Left renal pelvis (tissue), 4 donors: ENCODE measurements around the gene CEMIP. TPM values are rescaled to one million over a fixed set of nuclear protein-coding genes. Genes with fewer than 3 reads are reported as not detected.
A peak's percentile ranks its signal among the peaks of the same experiment; 100 is the strongest.

ENCODE experiments used
- DNase-seq, 4 donors: peaks; one replicate each; pipeline ENCODE4 v3.0.0-alpha.2; 2013; ENCODE audit warnings: low read depth in 4 of 4, low spot score in 3 of 4
- polyA plus RNA-seq, 4 donors: library from polyadenylated mRNA; unstranded; fragments of 120-200 nt; gene quantifications; one replicate each; pipeline ENCODE4 v1.2.1, GENCODE V29; 2013; ENCODE audit not compliant: insufficient read length in 4 of 4

Gene CEMIP, protein sequence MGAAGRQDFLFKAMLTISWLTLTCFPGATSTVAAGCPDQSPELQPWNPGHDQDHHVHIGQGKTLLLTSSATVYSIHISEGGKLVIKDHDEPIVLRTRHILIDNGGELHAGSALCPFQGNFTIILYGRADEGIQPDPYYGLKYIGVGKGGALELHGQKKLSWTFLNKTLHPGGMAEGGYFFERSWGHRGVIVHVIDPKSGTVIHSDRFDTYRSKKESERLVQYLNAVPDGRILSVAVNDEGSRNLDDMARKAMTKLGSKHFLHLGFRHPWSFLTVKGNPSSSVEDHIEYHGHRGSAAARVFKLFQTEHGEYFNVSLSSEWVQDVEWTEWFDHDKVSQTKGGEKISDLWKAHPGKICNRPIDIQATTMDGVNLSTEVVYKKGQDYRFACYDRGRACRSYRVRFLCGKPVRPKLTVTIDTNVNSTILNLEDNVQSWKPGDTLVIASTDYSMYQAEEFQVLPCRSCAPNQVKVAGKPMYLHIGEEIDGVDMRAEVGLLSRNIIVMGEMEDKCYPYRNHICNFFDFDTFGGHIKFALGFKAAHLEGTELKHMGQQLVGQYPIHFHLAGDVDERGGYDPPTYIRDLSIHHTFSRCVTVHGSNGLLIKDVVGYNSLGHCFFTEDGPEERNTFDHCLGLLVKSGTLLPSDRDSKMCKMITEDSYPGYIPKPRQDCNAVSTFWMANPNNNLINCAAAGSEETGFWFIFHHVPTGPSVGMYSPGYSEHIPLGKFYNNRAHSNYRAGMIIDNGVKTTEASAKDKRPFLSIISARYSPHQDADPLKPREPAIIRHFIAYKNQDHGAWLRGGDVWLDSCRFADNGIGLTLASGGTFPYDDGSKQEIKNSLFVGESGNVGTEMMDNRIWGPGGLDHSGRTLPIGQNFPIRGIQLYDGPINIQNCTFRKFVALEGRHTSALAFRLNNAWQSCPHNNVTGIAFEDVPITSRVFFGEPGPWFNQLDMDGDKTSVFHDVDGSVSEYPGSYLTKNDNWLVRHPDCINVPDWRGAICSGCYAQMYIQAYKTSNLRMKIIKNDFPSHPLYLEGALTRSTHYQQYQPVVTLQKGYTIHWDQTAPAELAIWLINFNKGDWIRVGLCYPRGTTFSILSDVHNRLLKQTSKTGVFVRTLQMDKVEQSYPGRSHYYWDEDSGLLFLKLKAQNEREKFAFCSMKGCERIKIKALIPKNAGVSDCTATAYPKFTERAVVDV (N-terminal part only)
- 1 to 10 TPM; 2.3 to 5.0 (median 2.9) TPM for polyA plus RNA-seq

DNA sequence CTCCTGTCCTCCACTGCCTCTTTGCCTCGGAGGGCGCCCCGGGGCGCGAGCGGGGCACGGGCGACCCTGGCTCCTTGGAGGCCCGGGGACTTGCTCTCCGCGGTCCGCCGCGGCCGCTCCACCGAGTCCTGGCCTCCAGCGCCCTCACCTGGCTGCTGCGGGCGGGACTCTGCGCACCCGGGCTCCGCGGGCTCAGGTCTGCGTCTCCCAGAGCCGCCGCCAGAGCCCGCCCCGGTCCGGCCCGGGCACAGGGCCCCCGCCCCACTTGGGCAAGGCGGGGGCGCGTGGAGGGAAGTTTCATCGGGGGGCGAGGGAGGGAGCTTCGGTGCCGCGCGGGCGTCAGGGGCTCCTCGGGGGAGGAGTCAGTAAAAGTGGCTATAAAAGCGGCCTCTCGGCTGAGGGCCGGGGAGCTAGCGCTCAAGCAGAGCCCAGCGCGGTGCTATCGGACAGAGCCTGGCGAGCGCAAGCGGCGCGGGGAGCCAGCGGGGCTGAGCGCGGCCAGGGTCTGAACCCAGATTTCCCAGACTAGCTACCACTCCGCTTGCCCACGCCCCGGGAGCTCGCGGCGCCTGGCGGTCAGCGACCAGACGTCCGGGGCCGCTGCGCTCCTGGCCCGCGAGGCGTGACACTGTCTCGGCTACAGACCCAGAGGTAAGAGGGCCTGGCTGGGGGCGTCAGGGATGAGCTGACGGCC is at the start of gene CEMIP:
CEMIP (plus strand) TSS at position 407 of the 694 bp plus-strand sequence. CDS start 94,510 bp downstream, outside the sequence.
- peak; percentile 25 to 58 (median 50) for DNase-seq

DNA sequence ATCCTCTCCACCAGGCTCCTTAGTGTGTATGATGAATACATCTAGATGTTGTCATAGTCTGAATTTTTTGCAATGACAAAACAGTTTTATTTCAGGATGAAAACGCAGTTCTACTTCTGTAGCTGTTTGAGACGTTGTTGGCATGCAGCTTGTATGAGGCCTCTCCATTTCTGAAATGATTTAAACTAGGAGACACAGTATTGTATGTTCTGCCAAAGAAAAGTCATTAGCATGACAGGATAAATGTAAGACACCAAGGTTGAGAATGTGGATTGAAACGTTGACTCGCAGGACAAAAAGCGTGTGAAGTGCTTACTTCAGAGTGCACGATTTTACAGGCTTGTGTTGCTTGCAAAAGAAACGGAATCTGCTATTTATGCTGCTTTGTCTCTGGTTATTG is 48.8 kb upstream of the CEMIP start:
- no peak for DNase-seq

DNA sequence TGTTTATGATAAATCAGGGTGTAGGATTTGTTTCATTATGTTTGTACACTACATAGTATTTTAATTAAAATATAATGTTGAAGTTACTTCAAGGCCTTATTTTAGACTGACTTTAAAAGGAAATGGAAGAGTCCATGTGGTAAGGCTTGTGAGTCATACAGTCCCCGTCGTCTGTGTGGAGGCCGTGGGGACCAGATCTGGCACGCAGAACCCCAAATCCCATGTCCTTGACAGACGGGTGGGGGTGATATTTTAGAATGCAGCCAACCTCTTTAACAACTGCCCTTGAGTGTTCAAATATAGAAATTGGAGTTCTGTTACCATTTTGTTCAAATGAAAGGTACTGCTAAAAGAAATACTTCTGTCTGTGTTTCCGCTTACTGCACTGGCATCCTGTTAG is 48.2 kb upstream of the CEMIP start:
- no peak for DNase-seq

DNA sequence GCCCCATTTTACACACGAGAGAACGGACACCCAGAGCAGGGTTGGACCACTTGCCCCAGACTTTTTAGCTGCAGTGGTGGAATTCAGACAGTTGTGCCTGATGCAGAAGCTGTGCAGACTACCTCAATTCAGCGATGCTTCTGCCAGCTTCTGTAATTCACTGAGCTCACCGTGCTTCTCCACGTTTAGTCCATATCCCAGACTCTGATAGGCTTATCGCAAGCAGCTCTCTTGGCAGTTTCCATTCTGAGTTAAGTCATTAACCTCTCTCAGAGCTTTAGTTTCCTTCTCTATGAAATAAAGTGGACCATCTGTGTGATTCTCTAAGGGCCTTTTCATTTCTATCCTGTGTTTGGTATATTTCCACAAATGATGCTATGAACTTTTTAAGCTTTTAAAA is 47.0 kb upstream of the CEMIP start:
- DNase-seq: no peak

DNA sequence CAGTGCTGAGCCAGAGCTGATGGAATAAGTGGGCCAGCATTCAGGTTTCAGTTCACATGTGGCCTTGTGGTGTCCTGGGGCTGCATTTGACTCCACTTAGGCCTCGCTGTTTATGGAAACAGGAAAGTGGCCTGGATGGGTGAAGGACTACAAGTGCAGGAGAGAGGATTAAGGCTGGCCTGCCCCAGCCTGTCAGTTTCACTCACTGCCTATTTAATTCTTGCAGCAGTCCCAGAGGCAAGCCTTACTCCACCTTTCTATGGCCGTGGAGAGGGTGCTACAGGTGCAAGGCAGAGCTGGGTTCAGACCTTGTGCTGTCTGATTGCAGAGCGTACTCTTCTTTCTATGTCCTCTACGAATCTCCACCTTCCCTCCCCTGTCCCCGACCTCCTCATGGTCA is 46.4 kb upstream of the CEMIP start:
- DNase-seq: no peak

DNA sequence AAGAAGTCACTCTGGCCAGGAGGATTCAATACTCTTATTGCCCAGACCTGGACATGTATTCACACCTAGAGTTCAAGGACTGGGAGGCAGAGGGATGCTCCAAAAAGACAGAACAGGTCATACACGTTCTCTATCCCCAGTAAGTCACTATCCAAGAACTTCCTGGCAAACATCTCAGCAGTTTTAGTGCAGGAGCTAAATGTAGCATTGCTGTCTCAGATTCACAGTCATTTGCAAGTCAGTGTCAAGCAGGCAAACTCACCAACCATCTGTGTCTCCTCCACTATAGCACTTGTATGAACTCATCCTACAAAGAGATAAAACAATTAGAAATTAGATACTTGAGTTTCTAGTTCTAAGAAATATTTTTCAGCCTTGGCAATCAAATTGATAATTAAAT is 45.7 kb upstream of the CEMIP start:
- DNase-seq: no peak

DNA sequence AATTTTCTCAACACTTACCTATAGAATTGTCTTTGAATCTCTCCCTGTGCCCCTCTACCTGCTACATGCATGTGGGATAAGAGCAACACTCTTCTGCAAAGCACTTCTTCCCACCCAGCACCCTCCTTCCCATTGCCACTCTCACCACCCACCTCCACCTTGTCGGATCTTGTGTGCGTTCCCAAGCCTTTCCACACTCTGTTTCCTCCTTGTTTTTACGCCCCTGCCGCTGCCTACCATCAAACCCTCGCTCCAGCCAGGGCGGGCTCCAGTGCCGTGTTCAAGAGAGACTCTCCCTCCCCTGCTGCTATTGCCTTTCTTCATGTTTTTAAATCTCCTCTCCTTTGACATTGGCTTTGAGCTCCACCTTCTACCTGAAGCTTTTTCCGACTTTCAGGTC is 43.8 kb upstream of the CEMIP start:
- no peak for DNase-seq

DNA sequence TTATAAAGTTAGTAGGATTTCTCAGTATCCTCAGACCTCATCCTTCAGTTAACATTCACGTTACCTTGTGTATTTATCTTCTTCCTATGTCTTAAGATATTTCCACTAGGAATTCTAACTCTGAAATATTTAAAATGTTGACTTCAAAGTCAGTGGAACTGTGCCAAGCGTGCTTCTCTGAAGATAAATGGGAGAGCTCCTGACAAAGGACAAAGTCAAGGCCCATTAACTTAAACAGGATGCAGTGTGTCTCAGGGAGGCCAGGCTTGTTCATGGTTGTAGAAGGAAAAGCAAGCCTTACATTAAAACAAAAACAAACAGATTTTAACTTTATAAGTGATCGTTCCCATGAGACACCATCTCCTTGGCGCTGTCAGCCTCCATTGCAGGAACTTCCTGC is 42.6 kb upstream of the CEMIP start:
- DNase-seq: peak; percentile 51 to 65 (median 56)

DNA sequence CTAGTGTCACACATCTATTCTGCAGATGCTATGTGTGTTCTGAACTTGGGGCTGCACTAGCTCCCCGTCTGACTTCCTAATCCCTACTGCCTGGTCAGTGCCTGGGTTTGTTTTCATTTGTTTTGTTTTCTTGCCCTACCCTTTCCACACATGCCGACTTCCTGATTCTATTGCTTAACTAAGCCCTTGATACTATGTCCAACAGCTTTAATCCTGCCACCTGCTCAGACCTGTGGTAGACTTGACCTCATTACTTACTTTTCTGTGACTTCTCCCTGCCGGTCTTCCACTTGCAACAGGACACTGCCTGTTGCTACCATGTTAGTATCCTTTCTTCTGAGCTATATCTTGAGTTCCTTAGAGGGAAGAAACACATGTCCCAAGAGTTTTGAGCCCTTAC is 39.3 kb upstream of the CEMIP start:
- DNase-seq: no peak

DNA sequence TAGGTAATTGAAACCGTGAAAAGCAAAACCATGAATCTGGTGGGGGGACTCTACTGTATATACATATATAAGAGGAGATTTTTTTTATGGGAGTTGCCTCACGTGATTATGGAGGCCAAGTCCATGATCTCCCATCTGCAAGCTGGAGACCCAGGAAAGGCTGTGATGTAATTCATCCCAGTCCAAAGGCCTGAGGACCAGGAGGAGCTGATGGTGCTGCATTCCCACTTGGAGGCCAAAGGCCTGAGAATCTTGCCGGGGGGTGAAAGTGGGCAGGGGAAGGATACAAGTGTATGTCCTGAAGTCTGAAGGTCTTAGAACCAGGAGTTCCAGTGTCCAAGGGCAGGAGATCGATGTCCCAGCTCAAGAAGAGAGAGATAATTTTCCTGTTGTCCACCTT is 37.1 kb upstream of the CEMIP start:
- DNase-seq: no peak

DNA sequence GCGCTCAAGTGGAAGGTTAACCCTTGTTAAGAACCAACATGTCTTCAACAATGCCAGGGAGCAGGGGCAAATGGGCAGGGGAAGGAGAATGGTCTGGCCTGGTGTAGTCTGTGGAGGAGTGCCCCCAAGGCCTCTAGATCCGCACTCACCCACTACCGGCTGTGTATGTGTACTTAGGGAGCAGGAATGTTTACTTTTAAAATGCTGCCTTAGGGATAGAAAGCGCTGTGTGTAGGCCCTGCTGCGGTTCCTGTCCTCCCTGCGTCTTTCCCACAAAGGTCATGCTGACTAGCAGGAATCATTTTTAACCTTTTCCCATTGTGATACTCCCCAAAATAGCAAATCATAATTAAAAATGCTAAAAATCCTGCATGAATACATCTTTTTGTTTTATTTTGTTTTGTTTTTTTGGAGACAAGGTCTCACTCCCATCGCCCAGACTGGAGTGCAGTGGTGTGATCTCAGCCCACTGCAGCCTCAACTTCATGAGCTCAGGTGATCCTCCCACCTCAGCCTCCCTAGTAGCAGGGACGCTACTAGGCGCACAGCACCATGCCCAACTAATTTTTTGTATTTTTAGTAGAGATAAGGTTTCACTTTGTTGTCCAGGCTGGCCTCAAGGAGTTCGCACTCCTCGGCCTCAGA is 35.9 kb upstream of the CEMIP start:
- no peak for DNase-seq

DNA sequence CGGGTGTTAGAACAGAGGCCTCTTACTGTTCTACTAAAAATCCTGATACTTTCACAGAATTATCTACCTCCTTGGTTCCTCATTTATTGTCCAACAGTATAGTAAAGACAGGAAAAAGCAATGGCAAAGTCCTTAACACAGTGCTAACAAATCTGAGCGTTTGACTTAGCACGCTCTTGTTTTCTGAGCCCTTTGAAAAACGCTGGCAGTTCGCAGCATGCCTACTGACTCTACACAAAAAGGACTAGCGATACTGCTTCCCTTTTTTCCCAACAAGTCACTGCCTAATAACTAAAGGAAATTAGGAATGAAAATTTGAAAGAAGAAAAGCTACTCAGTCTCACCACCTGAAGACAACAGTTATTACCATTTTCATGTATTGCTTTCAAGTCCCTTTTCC is 34.8 kb upstream of the CEMIP start:
- DNase-seq: no peak

DNA sequence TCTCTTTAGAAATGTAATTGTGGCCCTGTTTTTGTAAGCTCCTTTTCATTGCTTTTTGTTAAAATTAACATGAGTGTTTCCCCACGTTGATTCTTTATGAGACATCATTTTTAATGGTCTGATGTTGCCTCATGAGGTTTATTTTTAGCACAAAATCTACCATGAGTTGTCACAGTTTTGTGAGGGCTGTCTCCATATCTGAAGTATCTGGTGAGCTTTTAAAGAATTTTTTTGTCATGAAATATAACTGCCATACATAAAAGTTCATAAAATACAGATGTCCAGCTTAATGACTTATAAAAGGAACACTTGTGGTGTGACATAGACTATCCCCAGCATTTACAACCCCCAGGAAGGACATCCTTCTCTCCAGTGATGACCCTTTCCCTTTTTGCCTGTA is 34.3 kb upstream of the CEMIP start:
- no peak for DNase-seq

DNA sequence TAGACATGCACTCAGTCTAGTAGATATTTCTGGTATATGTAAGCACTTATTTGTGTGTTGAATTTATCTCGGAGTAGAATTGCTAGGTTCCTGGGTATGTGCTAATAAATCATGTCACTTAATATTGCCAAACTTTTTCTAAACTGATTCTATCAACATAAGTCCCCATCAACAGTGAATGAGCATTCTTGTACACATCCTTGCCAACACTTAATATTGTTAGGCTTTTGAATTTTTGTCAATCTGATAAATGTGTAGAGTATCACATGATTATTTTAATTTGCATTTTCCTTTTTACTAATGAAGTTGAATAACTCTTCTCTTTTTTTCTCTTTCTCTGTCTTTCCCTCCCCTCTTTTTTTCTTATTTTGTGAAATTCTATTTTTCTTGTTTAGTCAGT is 33.3 kb upstream of the CEMIP start:
- no peak for DNase-seq

DNA sequence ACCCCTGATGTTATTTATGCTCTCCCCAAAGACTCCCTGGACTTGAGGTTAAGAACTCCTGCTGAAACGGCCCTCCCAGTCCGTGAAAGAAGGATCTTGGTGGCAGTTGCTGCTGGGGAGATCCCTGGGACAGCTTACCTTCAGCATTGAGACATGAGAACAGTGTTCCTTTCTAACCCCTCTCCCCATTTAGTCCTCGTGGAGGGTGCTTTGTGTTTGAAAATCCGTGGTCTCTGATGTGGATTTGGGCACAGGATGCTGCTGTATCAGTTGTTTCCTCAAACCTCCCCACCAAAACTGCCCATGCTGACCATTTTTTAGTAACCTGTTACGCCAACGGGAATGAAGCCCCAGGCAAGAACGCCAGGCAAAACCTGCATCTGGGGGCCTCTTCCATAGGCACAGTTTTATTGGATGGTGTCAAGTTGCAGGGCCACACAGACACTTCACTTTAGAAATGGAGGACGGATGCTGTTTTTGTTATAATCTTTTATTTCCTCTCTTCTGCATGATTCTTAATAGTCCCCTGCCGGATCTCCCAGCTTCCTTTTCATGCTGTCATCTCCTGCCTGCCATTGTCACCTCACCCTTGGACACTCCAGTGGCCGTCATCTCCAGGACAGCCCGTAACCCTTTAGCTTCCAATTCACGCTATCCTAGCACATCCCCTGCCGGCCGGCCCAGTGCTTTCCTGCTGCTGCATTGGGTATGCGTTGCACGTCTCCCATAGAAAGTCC is 31.7 kb upstream of the CEMIP start:
- DNase-seq: no peak

DNA sequence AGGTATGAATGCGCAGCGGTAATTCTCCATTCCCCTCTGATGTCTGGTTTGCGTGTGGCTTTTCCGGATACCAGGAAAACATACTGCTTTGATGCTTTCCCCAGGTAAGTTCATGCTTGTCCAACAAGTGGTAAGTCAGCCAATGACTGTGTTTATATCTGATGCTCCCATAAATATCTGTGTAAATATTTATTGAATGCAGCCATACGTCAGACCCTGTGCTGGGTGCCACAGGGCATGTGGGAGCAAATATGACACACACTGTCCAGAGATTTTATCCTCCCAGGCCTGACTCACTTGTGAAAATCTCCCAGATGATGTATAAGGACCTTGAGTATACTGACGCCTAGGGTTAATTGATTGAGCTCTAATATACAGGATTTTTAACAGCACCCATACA is 29.6 kb upstream of the CEMIP start:
- DNase-seq: no peak

DNA sequence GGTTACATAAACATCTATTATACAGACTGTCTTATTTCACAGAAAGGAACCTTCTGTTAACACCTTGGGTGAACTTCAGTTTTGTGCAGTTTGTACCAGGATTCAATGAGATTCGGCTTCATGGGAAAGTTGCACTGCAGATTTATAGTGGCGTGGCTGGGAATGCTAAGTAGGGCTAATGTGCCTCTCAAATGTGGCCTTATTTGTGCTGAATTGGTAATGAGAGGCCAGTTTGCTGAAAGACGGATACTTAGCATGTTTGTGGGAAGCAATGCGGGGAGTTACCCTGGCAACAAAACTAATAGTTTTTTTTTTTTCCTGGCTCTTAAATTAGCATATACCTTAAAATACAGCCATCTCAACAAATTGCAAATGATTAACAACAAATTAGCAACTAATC is 28.6 kb upstream of the CEMIP start:
- no peak for DNase-seq

DNA sequence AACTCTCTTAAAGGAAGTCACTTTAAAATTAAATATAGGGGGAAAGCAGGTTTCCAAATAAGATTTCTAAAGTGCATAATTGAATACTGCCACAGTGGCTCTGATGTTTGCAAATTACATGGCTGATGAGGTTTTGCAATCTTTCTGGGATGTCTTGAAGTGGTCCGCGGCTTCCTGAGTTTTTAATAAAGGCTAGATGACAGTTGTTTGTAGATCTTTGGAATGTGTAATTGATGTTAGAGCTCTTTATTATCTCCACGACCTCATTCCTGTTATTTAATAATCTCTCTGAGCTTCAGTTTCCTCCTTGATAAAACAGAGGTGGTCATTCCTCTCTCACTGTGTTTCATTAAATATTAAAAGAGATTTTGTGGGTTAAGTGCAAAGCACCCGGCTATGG is 27.0 kb upstream of the CEMIP start:
- no peak for DNase-seq

DNA sequence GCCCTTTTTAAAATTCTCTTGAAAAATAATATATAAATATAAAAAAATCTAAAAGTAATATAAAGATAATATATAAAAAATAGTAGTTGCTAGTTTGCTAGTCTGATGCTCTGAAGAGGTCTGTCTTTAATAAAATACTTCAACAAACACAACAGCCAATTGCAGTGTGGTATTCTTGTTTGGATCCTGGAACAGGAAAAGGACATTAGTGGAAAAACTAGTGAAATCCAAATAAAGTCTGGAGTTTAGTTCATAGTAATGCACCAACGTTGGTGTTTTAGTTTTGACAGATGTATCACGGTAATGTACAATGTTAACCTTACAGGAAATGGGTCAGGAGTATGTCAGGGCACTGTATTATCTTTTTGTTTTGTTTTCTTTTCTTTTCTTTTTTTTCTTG is 26.0 kb upstream of the CEMIP start:
- DNase-seq: no peak
